Calu3 (cell line): ENCODE measurements around the gene CCDC106. TPM values are rescaled to one million over a fixed set of nuclear protein-coding genes. Genes with fewer than 3 reads are reported as not detected.

ENCODE experiments used
- BruUV-seq: library from RNA; stranded (reverse); fragments of 400-500 nt; replicated peaks from 2 replicates; lab custom pipeline; 2021; lab: Mats Ljungman, UMichigan
- CTCF ChIA-PET: fragments of 300-600 bp; sonication (Branson Sonifier 250); formaldehyde crosslinking; loops from one replicate; lab custom pipeline; 2022; ENCODE audit warnings: antibody characterized with exemption; lab: Charles Lee
- DNase-seq: peaks from one replicate; pipeline ENCODE4 v3.0.0; 2022
- H3K27ac Mint-ChIP-seq: one replicate; pipeline ENCODE4 v1.8.0; 2022; ENCODE audit warnings: mixed read lengths; ENCODE audit not compliant: unreplicated experiment
- H3K27me3 Mint-ChIP-seq: one replicate; pipeline ENCODE4 v1.8.0; 2022; ENCODE audit warnings: mixed read lengths; ENCODE audit not compliant: unreplicated experiment
- H3K36me3 Mint-ChIP-seq: one replicate; pipeline ENCODE4 v1.8.0; 2022; ENCODE audit warnings: mild to moderate bottlenecking, moderate library complexity, mixed read lengths; ENCODE audit not compliant: insufficient read depth, unreplicated experiment
- H3K4me1 Mint-ChIP-seq: one replicate; pipeline ENCODE4 v1.8.0; 2022; ENCODE audit warnings: mild to moderate bottlenecking, low read depth, mixed read lengths; ENCODE audit not compliant: unreplicated experiment
- H3K4me3 Mint-ChIP-seq: one replicate; pipeline ENCODE4 v1.8.0; 2022; ENCODE audit warnings: mild to moderate bottlenecking, low read depth, moderate library complexity, mixed read lengths; ENCODE audit not compliant: unreplicated experiment
- H3K9me3 Mint-ChIP-seq: one replicate; pipeline ENCODE4 v1.8.0; 2022; ENCODE audit warnings: low read depth, mixed read lengths; ENCODE audit not compliant: unreplicated experiment
- CTCF ChIP-seq: fragments of 200-600 bp; IDR thresholded peaks from one replicate; pipeline ENCODE4 v1.8.0; 2022; ENCODE audit warnings: antibody characterized with exemption; ENCODE audit not compliant: unreplicated experiment
- intact Hi-C: fragments of 100-400 bp; cut with micrococcal nuclease; formaldehyde crosslinking; loops from one replicate; pipeline ENCODE4 v1.10.0; 2022; ENCODE audit not compliant: unreplicated experiment
- total RNA-seq: library from RNA; stranded (reverse); gene quantifications from 2 replicates; pipeline ENCODE4 v1.2.3, GENCODE V29; 2022

The CCDC106 gene
- total RNA-seq, 1 experiment from 2014 or later, result 12.7 TPM

GRCh38 chr19:55638864-55639359 is 9.1 kb upstream of the CCDC106 start:
- BruUV-seq, result no TSS peak
- TF ChIP-seq CTCF, result peak; percentile 48
- no peaks in the 10 kb centered on the region for H3K27me3 Mint-ChIP-seq
- no peaks in the 10 kb centered on the region for H3K9me3 Mint-ChIP-seq
- intact Hi-C loops, result loop anchor here (10.0 kb wide), 2 partner anchors 254 to 494 kb away; partner anchors contain the start of genes RPL28, TMEM238 and TNNT1
- H3K27ac Mint-ChIP-seq, result no peak overlapping the region
- DNase-seq, result peak; percentile 60
- peaks cover 79% of the 10 kb centered on the region for H3K36me3 Mint-ChIP-seq
- H3K4me1 Mint-ChIP-seq, result peaks cover 50% of the 10 kb centered on the region
- CTCF ChIA-PET, result interaction anchor here (0.7 kb wide), 3 partner anchors 9 to 522 kb away, joined by 3 to 5 read pairs (median 5); no protein-coding TSS in a partner anchor
- no peak overlapping the region for H3K4me3 Mint-ChIP-seq

DNA sequence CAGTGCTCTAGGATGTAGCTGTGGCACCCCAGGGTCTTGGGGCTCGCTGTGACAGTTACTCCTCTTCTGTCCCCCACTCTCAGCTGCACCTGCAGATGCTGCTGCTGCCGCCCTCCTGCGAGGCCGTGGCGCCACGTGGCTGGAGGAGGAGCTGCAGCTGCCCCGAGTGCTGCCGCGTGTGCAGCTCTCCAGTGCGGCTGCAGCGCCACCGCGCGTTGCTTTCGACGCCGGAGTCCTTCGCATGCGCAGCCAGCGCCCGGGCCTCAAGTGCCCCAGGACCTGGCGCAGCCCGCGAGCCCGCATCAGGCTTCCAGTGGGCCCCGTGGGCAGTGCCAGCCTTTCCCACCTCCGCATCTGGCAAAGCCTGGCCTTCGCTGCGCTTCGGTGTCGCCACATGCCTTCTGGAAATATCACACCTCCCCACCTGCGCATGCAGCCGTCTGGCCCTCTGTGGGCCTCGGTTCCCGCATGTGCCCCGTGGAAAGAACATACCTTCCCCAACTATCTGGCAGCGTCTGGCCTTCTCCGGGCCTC is 7.9 kb upstream of the CCDC106 start:
- H3K4me1 Mint-ChIP-seq, result peaks cover 59% of the 10 kb centered on the region
- intact Hi-C loops, result no loop called here
- BruUV-seq, result no TSS peak
- no peaks in the 10 kb centered on the region for H3K9me3 Mint-ChIP-seq
- CTCF ChIA-PET, result no interaction called here
- H3K4me3 Mint-ChIP-seq, result peak overlapping the region; percentile 92
- no peaks in the 10 kb centered on the region for H3K27me3 Mint-ChIP-seq
- TF ChIP-seq CTCF, result no peak
- peaks cover 80% of the 10 kb centered on the region for H3K36me3 Mint-ChIP-seq
- peak overlapping the region; percentile 32 for H3K27ac Mint-ChIP-seq
- DNase-seq, result no peak

DNA sequence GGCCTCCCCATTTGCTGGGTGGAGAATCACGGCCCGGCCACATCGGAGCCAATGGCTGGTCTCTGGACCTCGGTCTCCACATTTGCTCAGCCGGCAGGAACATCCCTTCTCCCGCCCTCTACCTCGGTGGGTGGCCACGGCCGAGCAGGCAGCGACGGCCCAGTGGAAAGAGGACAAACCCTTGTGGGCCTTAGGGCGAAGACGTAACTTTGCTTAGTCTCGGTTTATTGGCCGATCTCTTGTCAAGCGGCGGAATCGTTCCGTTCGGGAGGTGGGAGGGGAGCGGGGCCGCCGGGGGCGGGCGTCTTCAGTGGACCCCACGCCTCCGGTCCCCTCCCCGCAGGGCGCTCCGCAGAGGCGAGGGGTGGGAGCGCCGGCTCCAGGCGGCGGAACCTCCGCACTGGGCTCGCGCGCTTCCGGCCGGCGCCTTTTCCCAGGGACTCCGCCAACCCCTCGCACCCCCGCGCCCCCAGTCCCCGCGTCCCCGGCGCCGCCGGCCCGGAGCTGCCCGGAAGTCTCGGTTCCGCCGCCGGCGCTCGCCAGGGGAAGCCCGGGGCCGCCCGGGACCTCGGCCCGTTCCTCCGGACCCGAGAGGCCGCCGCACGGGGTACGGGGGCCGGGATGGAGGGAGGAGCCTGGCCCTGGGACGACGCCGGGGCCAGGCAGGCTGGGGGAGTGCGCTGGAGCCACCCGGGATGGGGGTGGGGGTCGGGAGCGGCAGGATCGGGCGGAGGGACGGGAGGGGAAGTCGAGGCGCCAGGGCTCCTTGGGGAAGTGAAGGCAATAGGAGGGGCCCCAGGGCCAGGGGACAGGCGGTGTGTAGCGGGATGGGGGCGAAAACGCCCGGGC is 7.2 kb upstream of the CCDC106 start, which contains the start of gene ZNF580:
ZNF580 (plus strand) TSS at position 426 of the 849 bp plus-strand sequence. CDS start 1,507 bp downstream, outside the sequence.
- Mint-ChIP-seq H3K4me3 (peak within 1 kb of the TSS; percentile 92), H3K36me3 (peaks cover 80% of the 10 kb centered on the region), H3K27ac (peak within 1 kb of the TSS; percentile 93), H3K9me3 (no peaks in the 10 kb centered on the region), H3K4me1 (peaks cover 54% of the 10 kb centered on the region), H3K27me3 (no peaks in the 10 kb centered on the region)
- peak; percentile 81 for DNase-seq
- intact Hi-C loops, result no loop called here
- no peak for TF ChIP-seq CTCF
- CTCF ChIA-PET, result no interaction called here
- no TSS peak for BruUV-seq

- Mint-ChIP-seq H3K4me3 (peak overlapping the region; percentile 92), H3K36me3 (peaks cover 79% of the 10 kb centered on the region), H3K4me1 (peaks cover 46% of the 10 kb centered on the region), H3K27me3 (no peaks in the 10 kb centered on the region), H3K9me3 (no peaks in the 10 kb centered on the region), H3K27ac (peak overlapping the region; percentile 93)
- no peak for DNase-seq
- intact Hi-C loops, result no loop called here
- no peak for TF ChIP-seq CTCF
- BruUV-seq, result no TSS peak
- CTCF ChIA-PET, result no interaction called here
Measured at GRCh38 chr19:55641426-55642152, 6.4 kb upstream of the CCDC106 start.
